GM18517 (cell line): ENCODE results near the gene FRMD8.

Source experiments
- ATAC-seq: cut with Tn5 transposase; IDR thresholded peaks from one replicate; pipeline ENCODE4 v1.9.1; 2021; ENCODE audit warnings: mild to moderate bottlenecking, moderate library complexity; ENCODE audit not compliant: unreplicated experiment

Gene FRMD8

DNA sequence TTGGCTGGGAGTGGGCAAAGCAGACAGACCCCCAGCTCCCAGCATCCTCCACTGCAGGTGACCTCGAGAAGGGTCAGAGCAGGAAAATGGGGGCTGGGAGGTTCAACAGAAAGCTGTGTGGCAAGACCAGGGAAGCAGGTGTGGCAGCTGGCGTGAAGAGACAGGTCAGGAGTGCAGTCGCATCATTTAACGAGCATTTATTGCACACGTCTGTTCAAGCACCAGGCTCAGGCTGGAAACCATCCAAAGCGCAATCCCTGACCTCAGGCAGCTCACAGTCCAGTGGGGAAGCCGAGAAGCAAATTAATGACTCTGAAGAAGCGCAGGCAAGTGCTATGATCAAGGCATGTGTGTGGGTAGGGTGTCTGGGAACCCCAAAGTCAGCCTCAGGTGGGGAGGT, 11.4 kb upstream of the FRMD8 start:
- ATAC-seq = no peak

DNA sequence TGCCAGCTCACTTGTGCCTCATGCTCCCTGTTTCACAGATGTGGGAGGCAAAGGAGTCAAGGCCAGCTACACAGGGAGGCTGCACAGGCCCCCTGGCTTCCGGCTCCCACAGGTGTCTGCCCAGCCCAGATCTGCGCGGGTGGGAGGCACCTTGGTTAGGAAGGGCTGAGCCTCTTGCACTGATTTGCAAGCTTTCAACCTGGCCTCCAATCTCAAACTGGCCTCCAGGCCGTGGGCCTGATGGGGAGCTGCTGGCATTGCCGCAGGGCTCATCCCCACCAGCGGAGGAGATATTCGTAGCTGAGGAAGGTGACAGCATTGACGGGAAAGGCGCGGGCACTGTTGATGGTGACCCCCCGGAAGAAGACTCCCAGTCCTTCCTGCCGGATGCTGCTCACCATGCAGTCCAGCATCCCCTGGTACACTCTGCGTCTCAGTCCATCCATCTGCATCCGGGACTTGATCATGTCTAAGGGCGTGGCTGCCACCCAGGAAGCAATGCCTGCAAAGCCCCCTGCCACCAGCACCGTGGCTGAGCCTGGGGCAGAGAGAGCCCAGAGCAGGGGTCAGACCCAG, 10.2 kb upstream of the FRMD8 start:
- ATAC-seq = no peak

- ATAC-seq = no peak
Measured at GRCh38 chr11:65377036-65377435, 9.4 kb upstream of the FRMD8 start.

DNA sequence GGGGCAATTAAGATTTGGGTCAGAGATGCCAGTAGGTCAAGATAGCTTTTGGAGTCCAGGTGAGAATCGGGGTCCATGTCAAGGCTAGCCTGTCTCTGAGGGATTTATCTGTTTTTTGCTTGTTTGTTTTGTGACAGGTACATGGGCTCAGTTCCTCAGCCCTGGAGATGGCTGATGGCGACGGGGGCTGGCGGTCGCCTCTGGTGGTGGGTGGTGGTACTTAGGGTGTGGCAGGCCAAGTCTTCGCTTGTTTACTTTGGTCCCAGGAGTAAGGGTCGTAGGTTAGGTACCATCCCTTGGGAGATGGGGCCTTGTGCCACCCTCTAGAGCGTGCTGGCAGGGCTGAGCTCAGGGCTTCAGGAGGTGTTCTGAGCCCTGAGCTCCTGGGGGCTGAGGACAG, 8.7 kb upstream of the FRMD8 start:
- ATAC-seq = no peak

DNA sequence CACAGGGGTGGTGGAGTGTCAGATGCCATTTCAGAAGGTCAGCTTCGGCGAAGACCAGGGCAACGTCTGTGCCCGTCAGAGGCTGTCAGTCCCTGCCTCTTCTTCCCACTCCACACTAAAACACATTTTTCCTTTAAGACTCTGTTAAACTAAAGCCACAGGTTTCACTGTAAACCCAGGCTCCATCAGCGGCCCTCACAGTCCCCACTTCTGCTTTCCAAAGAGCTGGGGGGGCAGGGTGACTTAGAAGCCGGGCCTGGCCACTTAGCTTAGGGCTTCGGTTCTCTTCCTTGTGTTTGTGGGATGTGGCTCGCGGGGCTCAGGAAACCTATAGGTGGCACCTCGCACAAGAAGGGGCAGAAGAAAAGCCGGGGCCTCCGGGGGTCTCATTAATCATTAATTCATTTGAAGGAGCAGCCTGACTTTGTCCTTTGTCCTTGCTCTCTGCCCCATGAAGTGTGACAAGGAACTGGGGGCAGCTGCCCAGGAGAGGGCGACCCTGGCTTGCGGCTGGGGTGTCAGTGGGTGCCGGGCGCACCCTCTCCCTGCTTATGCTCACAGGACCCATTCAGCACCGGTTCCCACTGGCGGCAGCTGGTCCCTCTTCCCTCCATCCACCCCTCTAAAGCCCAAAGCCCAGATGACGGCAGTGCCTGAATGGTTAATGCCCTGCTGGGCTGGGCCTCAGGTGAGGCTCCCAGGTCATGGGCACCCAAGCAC, 8.1 kb upstream of the FRMD8 start:
- no peak for ATAC-seq

DNA sequence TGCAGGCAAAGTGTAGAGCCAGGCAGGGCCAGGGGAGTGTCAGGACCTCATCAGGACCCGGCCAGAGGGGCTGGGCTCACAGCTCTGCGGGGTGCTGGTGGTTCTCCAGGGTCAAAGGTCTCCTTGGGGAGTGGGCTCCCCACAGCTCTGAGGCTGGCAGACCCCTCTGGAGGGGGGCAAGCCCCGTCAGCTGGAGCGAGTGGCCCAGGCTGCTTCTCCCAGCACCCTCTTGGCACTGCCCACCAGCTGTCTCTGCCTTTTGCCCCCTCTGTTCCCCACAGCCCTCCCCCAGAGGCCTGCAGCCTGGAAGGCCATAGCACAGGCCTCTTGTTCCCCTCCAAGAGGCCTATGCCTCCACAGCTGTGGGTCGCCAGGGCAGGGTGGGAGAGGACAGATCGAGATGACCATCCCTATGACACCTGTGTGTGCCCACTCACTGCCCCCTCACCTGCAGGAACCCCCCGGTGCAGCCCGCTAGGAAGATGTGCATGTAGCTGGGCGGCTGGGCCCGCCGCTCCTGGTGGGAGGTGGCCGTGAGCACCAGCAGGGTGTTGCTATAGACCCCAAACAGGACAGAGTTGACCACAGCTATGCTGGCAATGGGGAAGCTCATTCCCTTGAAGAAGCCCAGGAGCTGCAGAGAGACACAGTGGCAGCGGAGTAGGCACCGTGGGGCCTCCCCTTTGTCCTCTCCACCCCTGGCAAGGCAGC, 7.4 kb upstream of the FRMD8 start:
- ATAC-seq = no peak

GRCh38 chr11:65379698-65380459, 6.6 kb upstream of the FRMD8 start:
- no peak for ATAC-seq

- no peak for ATAC-seq
Measured at GRCh38 chr11:65380460-65381119, 5.8 kb upstream of the FRMD8 start.

DNA sequence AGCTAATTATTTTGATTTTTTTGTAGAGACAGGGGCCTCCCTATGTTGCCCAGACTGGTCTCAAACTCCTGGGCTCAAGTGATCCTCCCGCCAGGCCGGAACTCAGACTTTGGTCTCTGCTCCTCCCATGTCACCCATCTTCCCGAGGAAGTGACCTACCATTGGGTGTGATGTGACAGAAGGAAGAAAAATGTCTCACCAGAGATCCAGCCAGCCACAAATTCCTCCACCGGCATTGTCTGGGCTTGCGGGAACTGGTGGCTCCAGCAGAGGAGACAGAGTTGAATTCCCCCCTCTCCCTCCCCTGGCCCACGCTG, 4.8 kb upstream of the FRMD8 start:
- ATAC-seq = peak; percentile 9

DNA sequence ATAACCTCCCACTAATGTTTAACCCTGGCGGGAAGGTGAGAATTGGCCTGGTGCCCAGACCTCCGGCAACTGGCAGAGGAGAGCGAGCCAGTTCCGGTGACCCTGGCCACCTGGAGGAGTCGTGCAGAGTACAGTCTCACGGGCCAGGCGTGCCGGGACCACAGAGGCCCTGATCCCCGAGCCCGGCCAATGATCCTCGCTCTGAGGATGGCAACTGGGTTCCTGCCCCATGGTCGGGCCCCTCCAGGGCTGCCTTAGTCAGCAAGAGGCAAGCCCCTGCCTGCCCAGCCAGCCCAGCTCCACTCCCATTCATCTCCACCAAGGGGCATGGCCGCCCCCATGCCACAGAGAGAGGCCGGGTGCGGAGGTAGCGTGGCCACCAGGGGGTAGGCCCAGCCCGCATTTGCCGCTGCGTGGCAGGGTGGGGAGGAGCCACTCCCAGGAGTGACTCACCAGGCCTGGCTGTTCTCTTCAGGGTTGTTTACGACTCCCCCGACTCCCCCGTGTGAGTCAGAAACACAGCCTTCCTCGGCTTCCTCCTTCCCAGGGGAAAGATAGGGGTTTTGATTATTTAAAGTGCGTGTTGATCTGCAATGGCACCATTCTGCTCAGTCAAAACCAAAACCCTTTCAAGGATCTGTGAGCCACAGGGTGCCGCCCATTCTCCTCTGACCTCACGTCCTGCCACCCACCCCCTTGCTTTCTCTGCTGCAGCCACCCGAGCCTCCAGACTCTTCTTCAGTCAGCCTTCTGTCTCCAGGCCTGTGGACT, 4.2 kb upstream of the FRMD8 start, which contains the start of gene SLC25A45:
Gene SLC25A45 (minus strand): TSS at position 614 of the 771 bp plus-strand sequence. CDS start 695 bp downstream, outside the sequence.
- peak; percentile 57 for ATAC-seq

DNA sequence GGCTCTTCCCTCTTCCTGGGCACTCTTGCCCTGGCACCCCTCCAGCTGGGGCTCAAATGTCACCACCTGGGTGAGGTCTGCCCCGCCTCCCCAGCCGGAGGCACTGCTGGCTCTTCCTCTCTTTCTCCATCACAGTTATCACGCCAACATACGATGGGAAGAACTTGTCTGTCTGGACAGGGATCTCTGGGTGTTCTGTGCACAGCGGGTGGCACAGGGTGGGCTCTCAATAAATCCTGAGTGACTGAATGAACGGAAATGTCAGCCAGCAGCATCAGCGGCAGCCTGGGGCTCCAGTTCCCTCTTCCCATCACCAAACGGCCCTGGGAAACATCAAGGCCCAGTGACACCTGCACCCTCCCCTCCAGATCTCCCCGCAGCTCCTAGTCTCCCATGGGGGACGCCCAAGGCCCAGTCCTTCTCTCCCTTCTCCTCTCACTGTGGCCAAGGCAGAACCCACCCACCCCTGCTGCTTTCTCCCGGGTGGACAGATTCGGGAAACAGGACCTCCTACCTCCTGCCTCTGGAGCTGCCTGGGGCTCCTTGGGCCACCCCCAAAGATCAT, 3.6 kb upstream of the FRMD8 start:
- ATAC-seq = no peak

DNA sequence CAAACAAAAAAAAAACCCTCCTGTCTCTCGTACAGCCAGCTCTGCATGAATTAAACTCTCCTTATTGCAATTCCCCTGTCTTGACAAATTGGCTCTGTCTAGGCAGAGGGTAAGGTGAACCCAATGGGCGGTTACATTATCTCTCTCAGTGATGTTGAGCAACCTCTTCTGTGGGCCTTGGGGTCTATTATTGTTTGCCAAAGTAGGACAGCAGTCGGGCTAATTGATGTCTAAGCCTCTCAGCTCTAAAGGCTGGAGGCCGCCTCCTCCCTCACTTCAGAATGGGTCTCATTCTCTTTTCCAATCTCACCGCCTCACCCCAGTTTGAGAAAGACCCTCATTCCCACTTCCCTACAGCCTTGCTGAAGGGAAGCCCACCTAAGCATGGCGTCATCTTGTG, 2.7 kb upstream of the FRMD8 start:
- no peak for ATAC-seq

DNA sequence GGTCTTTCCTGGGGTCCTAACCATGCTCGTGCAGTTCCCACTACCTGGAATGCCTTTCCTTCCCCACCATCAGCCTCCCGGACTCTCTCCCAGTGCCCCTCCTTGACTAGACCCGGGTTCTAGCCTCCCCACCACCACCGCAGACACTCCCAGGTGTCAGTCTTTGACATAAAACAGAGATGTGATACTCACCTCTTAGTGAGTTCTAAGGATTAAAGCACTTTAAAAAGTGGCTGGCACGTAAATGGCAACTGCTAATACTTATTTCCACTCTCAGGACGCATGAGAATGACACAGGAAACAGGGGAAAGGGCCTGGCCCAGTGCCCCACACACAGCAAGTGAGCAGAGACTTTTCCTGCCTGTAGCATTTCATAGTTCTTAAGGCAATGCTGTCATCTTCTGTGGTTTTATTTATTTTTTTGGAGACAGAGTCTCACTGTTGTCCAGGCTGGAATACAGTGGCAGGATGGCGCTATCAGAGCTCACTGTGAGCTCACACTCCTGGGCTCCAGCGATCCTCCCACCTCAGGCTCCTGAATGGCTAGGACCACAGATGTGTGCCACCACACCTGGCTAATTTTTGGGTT, 2.0 kb upstream of the FRMD8 start:
- no peak for ATAC-seq

GRCh38 chr11:65388731-65389130, 2.3 kb downstream of the FRMD8 start:
- no peak for ATAC-seq

DNA sequence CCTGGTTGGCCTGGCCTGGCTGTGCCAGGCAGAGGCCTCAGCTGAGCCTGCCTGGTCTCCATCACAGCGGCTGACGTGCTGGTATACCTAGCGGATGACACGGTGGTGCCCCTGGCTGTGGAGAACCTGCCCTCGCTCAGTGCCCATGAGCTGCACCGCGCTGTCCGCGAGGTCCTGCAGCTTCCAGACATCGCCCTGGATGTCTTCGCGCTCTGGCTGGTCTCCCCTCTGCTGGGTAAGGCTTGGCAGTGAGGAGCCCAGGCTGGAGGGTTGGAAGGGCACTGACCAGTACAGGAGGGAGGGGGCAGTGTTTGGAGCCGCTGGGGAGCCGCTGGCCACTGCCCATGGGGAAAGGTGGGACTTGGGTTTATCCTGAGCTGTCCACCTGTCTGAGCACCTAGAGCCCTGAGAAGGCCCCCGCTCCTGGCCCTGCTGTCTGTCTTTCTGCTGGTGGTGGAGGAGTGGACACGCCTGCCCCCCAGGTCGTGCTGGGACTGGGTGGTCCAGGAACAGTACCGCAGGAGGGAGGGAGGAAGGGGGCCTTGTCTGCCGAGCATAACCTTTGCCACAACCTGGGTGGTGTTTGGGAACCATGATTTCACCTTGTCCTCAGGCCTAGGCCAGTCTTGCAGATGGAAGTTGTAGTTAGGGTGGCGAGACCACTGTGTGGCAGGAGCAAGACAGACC, 3.0 kb downstream of the FRMD8 start:
- no peak for ATAC-seq

GRCh38 chr11:65390099-65390941, 3.9 kb downstream of the FRMD8 start:
- no peak for ATAC-seq

DNA sequence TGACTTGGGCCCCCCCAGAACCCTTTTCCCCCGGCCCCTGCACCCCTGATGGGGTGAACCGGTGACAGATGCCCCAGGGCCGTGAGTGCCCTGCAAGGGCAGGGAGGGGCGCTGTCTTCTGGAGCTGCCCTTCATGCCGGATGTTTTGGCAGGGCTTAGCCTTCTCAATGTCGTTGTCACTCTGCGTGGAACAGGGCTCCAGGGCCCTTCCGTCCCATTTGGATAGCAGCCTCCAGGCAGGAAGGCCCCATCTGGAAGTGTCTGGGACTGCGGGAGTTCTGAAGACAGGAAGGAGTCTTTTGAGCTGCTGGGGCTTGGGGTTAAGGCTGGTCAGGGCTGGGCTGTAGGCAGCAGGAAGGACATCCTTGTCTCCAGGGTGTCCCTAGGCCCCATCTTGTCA, 4.6 kb downstream of the FRMD8 start:
- ATAC-seq = no peak

DNA sequence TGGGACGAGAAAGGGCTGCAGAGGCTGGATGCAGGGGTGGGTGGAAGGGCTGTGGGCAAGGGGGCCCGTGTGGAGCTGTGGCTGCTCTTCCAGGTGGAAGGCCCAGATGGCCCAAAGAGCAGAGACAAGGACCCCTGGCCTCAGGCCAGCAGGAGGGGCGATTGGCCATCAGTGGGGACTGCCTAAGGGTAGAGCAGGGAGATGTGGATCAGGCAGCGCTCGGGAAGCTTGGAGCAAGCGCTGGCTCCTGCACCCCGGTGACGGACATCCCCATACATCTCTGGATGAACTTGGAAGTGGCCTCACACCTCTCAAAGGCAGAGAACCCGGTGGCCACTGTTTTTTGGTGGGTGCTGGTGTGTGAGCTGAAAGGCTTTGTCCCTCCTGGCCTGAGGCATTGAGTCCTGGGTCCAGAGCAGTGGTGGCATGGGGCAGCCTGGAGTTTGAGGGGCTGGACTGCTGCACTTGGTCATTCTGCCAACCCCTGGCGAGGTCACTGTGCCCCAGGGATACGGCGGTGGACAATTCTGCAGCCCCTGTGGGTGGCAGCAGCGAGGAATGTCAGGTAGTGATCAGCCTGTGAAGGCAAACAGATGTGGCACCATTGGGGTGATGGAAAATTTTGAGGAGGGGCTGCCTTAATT, 5.9 kb downstream of the FRMD8 start:
- ATAC-seq = no peak
